Measurements from ENCODE around the gene DHX9.

DHX9 gene

GRCh38 chr1:182802006-182802803 lies 36.9 kb upstream of the DHX9 start:
- no peaks in the 10 kb centered on the region for H3K27me3 ChIP-seq

DNA sequence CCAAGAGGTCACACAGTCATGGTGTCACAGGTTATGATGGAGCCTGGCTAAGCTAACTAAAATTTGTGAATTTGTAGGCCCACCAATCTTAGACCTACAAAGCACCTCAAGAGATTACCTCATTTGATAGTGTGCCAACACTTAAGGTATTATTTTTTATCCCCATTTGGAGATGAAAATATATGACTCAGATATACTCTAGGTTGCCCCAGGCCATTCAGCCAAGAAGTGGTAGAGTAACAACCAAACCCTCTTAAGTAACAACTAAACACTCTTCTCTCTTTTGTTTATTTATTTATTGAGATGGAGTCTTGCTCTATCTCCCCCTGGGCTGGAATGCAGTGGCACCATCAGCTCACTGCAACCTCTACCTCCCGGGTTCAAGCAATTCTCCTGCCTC lies 35.3 kb upstream of the DHX9 start:
- no peak for DNase-seq

More at GRCh38 chr1:182802006-182802803, 36.9 kb upstream of the DHX9 start:
- intact Hi-C loops (cut with DNase I; ENCODE audit: low total_unique reads), result no loop called here
- DNase-seq, result no peak
- no peaks in the 10 kb centered on the region for H3K9me3 ChIP-seq
- no peaks in the 10 kb centered on the region for H3K4me1 ChIP-seq
- H3K4me3 ChIP-seq, result no peak overlapping the region
- peaks cover 0 to 13% (median 9%) of the 10 kb centered on the region in 3 donors for H3K36me3 ChIP-seq
- no peak overlapping the region for H3K27ac ChIP-seq
- TF ChIP-seq, protein P1, sequence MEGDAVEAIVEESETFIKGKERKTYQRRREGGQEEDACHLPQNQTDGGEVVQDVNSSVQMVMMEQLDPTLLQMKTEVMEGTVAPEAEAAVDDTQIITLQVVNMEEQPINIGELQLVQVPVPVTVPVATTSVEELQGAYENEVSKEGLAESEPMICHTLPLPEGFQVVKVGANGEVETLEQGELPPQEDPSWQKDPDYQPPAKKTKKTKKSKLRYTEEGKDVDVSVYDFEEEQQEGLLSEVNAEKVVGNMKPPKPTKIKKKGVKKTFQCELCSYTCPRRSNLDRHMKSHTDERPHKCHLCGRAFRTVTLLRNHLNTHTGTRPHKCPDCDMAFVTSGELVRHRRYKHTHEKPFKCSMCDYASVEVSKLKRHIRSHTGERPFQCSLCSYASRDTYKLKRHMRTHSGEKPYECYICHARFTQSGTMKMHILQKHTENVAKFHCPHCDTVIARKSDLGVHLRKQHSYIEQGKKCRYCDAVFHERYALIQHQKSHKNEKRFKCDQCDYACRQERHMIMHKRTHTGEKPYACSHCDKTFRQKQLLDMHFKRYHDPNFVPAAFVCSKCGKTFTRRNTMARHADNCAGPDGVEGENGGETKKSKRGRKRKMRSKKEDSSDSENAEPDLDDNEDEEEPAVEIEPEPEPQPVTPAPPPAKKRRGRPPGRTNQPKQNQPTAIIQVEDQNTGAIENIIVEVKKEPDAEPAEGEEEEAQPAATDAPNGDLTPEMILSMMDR (IDR thresholded peaks at IDR 0.05), result no peak

DNA sequence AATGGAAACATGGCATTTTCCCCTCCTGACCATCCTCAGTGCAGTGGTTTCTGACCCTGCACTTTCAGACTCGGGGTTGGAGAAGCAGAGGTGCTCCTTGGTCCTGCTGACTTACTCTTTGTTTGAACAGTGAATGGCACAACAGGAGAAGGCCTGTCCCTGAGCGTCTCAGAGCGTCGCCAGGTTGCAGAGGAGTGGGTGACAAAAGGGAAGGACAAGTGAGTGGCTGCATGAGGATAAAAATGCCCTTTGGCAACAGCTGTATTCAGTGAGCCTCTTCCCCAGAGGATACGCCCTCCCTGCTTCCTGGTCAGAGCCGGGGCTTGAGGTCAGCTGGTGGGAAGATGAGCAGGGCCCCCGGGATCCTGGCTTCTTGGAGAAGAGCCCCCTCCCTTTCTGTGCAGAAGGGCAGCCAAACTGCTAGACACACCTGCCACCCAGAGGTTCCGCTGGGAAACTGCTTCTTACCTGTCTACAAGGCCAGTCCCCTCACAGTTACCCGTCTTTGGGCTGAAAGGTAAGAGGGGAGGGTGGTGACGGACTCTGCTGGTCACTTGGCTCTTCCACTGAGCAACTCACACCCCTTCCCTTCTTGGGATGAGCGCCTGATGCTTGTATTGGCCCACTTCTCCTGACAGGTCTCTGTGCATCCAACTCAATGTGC lies 33.0 kb upstream of the DHX9 start:
- intact Hi-C loops (cut with DNase I; ENCODE audit: low total_unique reads), result no loop called here
- no peaks in the 10 kb centered on the region for H3K9me3 ChIP-seq
- no peaks in the 10 kb centered on the region for H3K4me1 ChIP-seq
- peaks cover 0 to 13% (median 9%) of the 10 kb centered on the region in 3 donors for H3K36me3 ChIP-seq
- TF ChIP-seq, protein P1 (IDR thresholded peaks at IDR 0.05), result no peak
- no peak overlapping the region for H3K4me3 ChIP-seq
- no peak overlapping the region for H3K27ac ChIP-seq
- H3K27me3 ChIP-seq, result no peaks in the 10 kb centered on the region
- DNase-seq, result no peak

More for the DNA sequence above, 35.3 kb upstream of the DHX9 start:
- no peaks in the 10 kb centered on the region for H3K4me1 ChIP-seq
- no peak overlapping the region for H3K27ac ChIP-seq
- H3K4me3 ChIP-seq, result no peak overlapping the region
- TF ChIP-seq, protein P1 (IDR thresholded peaks at IDR 0.05), result no peak
- no peaks in the 10 kb centered on the region for H3K27me3 ChIP-seq
- H3K9me3 ChIP-seq, result no peaks in the 10 kb centered on the region
- intact Hi-C loops (cut with DNase I; ENCODE audit: low total_unique reads), result no loop called here
- peaks cover 0 to 13% (median 9%) of the 10 kb centered on the region in 3 donors for H3K36me3 ChIP-seq

DNA sequence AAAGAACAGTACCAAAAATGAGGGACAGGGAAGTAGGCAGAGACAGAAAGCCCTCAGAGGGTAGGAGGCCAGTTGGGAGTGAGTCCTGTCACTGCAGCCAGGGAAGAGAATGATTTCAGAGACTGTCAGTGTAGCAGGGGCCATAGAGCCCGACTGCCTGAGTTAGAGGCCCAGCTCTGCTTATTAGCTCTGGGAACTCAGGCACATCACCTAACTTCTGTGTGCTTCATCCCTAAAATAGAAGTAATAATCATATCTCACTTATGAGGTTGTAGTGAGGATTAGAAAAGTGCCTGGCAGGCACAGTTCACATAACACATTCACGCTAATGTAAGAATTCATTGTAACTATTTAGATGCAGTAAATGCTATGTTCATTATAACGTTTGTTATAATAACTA lies 31.2 kb upstream of the DHX9 start:
- no peaks in the 10 kb centered on the region for H3K27me3 ChIP-seq
- TF ChIP-seq, protein P1 (IDR thresholded peaks at IDR 0.05), result no peak
- peaks cover 0 to 13% (median 9%) of the 10 kb centered on the region in 3 donors for H3K36me3 ChIP-seq
- H3K4me1 ChIP-seq, result no peaks in the 10 kb centered on the region
- H3K27ac ChIP-seq, result no peak overlapping the region
- DNase-seq, result no peak
- H3K9me3 ChIP-seq, result no peaks in the 10 kb centered on the region
- intact Hi-C loops (cut with DNase I; ENCODE audit: low total_unique reads), result no loop called here
- H3K4me3 ChIP-seq, result no peak overlapping the region

DNA sequence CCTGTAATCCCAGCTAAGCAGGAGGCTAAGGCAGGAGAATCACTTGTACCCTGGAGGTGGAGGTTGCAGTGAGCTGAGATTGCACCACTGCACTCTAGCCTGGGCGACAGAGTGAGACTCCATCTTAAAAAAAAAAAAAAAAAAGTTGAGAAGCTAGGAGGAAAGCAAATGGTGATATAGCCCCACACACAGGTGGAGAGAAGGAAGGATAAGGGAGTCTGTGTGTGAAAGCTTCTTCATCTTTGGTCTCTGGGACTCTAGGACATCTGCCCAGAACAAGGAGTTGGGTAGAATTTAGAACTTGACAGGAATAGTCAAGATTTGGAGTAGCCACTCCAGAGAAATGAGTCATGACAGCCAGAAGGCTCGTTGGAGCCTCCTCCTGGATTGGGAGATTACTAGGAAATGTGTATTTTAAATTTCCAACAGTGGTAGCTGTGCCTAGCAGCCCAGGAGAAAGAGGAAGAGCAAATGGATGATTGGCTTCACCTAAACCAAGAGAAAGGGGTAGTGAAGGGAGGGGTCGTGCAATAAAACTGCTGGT lies 29.7 kb upstream of the DHX9 start:
- Histone ChIP-seq H3K9me3 (no peaks in the 10 kb centered on the region), H3K4me3 (no peak overlapping the region), H3K27me3 (no peaks in the 10 kb centered on the region), H3K4me1 (no peaks in the 10 kb centered on the region), H3K36me3 (peaks cover 0 to 13% (median 9%) of the 10 kb centered on the region in 3 donors), H3K27ac (no peak overlapping the region)
- intact Hi-C loops (cut with DNase I; ENCODE audit: low total_unique reads), result no loop called here
- no peak for DNase-seq
- TF ChIP-seq, protein P1 (IDR thresholded peaks at IDR 0.05), result no peak

Data from tibial artery (tissue), 4 donors.